Endothelial cell of umbilical vein (primary cell): ENCODE data around the gene FHIT. TPM values are rescaled to one million over a fixed set of nuclear protein-coding genes. Genes with fewer than 3 reads are reported as not detected.

ENCODE experiments used
- BruUV-seq: library from RNA; stranded (reverse); fragments of 400-500 nt; replicated peaks from 2 replicates; lab custom pipeline; 2021; lab: Mats Ljungman, UMichigan
- CTCF ChIA-PET: fragments of 300-600, 350-600 bp; sonication (Branson Sonifier 250); formaldehyde crosslinking; loops from one replicate; lab custom pipeline; 2021; ENCODE audit warnings: antibody characterized with exemption, inconsistent platforms; lab: Charles Lee
- POLR2A ChIA-PET: fragments of 300-600, 350-600 bp; sonication (Branson Sonifier 250); formaldehyde crosslinking; loops from one replicate; lab custom pipeline; 2021; ENCODE audit warnings: antibody characterized with exemption, inconsistent platforms; lab: Charles Lee
- DNase-seq: peaks from one replicate; pipeline ENCODE4 v3.0.0-alpha.2; 2011; ENCODE audit warnings: low read depth, low spot score
- FAIRE-seq: peaks from 2 replicates; lab custom pipeline; 2011; peaks lifted over from hg19 to GRCh38; lab: Jason Lieb, UNC
- H2AFZ ChIP-seq: 2 replicates; pipeline ENCODE4 v1.6.0; 2012; ENCODE audit warnings: low read depth, low read length, control low read depth, inconsistent platforms
- H3K27ac ChIP-seq: 2 replicates; pipeline ENCODE4 v1.5.1; 2011; ENCODE audit warnings: low read depth, mild to moderate bottlenecking, control low read depth, low read length, moderate library complexity; ENCODE audit not compliant: insufficient read depth
- H3K27me3 ChIP-seq, 2 experiments: 2 replicates each; pipeline versions ENCODE4 v1.6.0 to v1.6.1; 2011; ENCODE audit warnings: low read length in 2 of 2, mixed read lengths in 1 of 2; ENCODE audit not compliant: control insufficient read depth in 2 of 2, insufficient read depth in 2 of 2
- H3K36me3 ChIP-seq, 2 experiments: 2 replicates in 1 of 2; 3 replicates in 1 of 2; pipeline ENCODE4 v1.5.1; 2011; ENCODE audit warnings: low read length in 2 of 2, mild to moderate bottlenecking in 1 of 2, moderate library complexity in 1 of 2; ENCODE audit not compliant: control insufficient read depth in 2 of 2, insufficient read depth in 2 of 2; ENCODE audit errors: extremely low read depth in 1 of 2
- H3K4me1 ChIP-seq: 3 replicates; pipeline ENCODE4 v1.5.1; 2011; ENCODE audit warnings: mild to moderate bottlenecking, low read length; ENCODE audit not compliant: control insufficient read depth, insufficient read depth; ENCODE audit errors: extremely low read depth
- H3K4me2 ChIP-seq: 2 replicates; pipeline ENCODE4 v1.6.1; 2011; ENCODE audit warnings: low read length, control low read depth, mixed read lengths; ENCODE audit not compliant: insufficient read depth
- H3K4me3 ChIP-seq, 3 experiments: fragments of 200-600 bp in 1 of 3; sonication (generic), shearing (Covaris generic) in 1 of 3; replicated peaks in 1 of 3; 2 replicates each; pipeline ENCODE4 v1.5.1; 2011 to 2016; ENCODE audit warnings: control low read depth in 3 of 3, low read length in 3 of 3, mild to moderate bottlenecking in 2 of 3, inconsistent platforms in 1 of 3, low read depth in 1 of 3, moderate library complexity in 1 of 3; ENCODE audit not compliant: insufficient read depth in 1 of 3
- H3K79me2 ChIP-seq: 2 replicates; pipeline ENCODE4 v1.6.0; 2012; ENCODE audit warnings: low read length, inconsistent platforms; ENCODE audit not compliant: control insufficient read depth, insufficient read depth
- H3K9ac ChIP-seq: replicated peaks from 2 replicates; pipeline ENCODE3; 2011; ENCODE audit warnings: low read length, control low read depth; ENCODE audit not compliant: insufficient read depth; ENCODE audit errors: extremely low read depth
- H3K9me1 ChIP-seq: replicated peaks from 3 replicates; pipeline ENCODE4 v1.6.0; 2011; ENCODE audit warnings: mild to moderate bottlenecking, low read length; ENCODE audit not compliant: control insufficient read depth, insufficient read depth; ENCODE audit errors: extremely low read depth
- H3K9me3 ChIP-seq: replicated peaks from 2 replicates; pipeline ENCODE4 v1.5.1; 2012; ENCODE audit warnings: low read length, inconsistent platforms; ENCODE audit not compliant: control insufficient read depth, insufficient read depth
- H4K20me1 ChIP-seq: replicated peaks from 2 replicates; pipeline ENCODE3; 2011; ENCODE audit warnings: mild to moderate bottlenecking, low read length; ENCODE audit not compliant: control insufficient read depth, insufficient read depth; ENCODE audit errors: extremely low read depth
- EZH2 ChIP-seq: IDR thresholded peaks from 2 replicates; pipeline ENCODE4 v1.6.1; 2012; ENCODE audit warnings: borderline replicate concordance, low read depth, mild to moderate bottlenecking, moderate library complexity, low read length, inconsistent platforms; ENCODE audit not compliant: severe bottlenecking
- FOS ChIP-seq: IDR thresholded peaks from 2 replicates; pipeline ENCODE4 v1.6.1; 2011; ENCODE audit warnings: mild to moderate bottlenecking, low read length, moderate library complexity, borderline replicate concordance; ENCODE audit not compliant: insufficient read depth
- GATA2 ChIP-seq: IDR thresholded peaks from 2 replicates; pipeline ENCODE4 v1.7.0; 2011; ENCODE audit warnings: low read depth, mild to moderate bottlenecking, moderate library complexity, mixed read lengths, low read length; ENCODE audit not compliant: insufficient read length, insufficient read depth
- JUN ChIP-seq: IDR thresholded peaks from 2 replicates; pipeline ENCODE4 v1.6.1; 2011; ENCODE audit warnings: borderline replicate concordance, low read depth; ENCODE audit not compliant: insufficient read length, insufficient read depth
- MYC ChIP-seq: IDR thresholded peaks from one replicate; pipeline ENCODE4 v1.6.1; 2011; ENCODE audit warnings: mild to moderate bottlenecking, low read depth, low read length
- POLR2A ChIP-seq: IDR thresholded peaks from 2 replicates; pipeline ENCODE4 v1.6.1; 2012; ENCODE audit warnings: low read depth, mild to moderate bottlenecking, control low read depth, low read length
- POLR2AphosphoS5 ChIP-seq: IDR thresholded peaks from 2 replicates; pipeline ENCODE4 v1.6.1; 2012; ENCODE audit warnings: low read depth, mild to moderate bottlenecking, control low read depth, low read length, moderate library complexity; ENCODE audit not compliant: insufficient read depth
- dilution Hi-C: fragments of 300-500 bp; cut with MboI; formaldehyde crosslinking; loops from one replicate; pipeline ENCODE4 v1.15.0; 2019; ENCODE audit warnings: low sequenced_read_pairs; ENCODE audit not compliant: extremely low pct_ligation_motif_present
- intact Hi-C: fragments of 100-400 bp; cut with micrococcal nuclease; formaldehyde crosslinking; loops from one replicate; pipeline ENCODE4 v1.10.0; 2022
- polyA plus RNA-seq, 4 experiments: library from polyadenylated mRNA; depleted of rRNA in 3 of 4; stranded (reverse) in 3 of 4; unstranded in 1 of 4; fragments of >200 nt; gene quantifications; 2 replicates each; pipeline versions ENCODE4 v1.2.1 to v1.2.3, GENCODE V29; 2011 to 2012; ENCODE audit warnings: missing spikeins in 1 of 4
- total RNA-seq: library from RNA; stranded (reverse); gene quantifications from 2 replicates; pipeline ENCODE4 v1.2.3, GENCODE V29; 2021
- TF ChIP-seq, protein P1 (sequence below): IDR thresholded peaks from 2 replicates; pipeline ENCODE4 v1.6.1; 2011; ENCODE audit not compliant: insufficient read depth, insufficient read length
- TF ChIP-seq, protein P2 (sequence below), 2 donors: IDR thresholded peaks; 1 replicate in 1 of 2; 2 replicates in 1 of 2; pipeline ENCODE4 v1.5.1; 2011; ENCODE audit warnings: low read length in 2 of 2, mild to moderate bottlenecking in 2 of 2, moderate library complexity in 2 of 2, control low read depth in 1 of 2, inconsistent platforms in 1 of 2, low read depth in 1 of 2; ENCODE audit not compliant: insufficient read depth in 1 of 2; ENCODE audit errors: extremely low read depth in 1 of 2

FHIT gene
- total and polyA plus RNA-seq, 2 donors (not counting 3 experiments of a cell fraction or from before 2014, with no cell fraction given), result 0.47 to 2.2 TPM

DNA sequence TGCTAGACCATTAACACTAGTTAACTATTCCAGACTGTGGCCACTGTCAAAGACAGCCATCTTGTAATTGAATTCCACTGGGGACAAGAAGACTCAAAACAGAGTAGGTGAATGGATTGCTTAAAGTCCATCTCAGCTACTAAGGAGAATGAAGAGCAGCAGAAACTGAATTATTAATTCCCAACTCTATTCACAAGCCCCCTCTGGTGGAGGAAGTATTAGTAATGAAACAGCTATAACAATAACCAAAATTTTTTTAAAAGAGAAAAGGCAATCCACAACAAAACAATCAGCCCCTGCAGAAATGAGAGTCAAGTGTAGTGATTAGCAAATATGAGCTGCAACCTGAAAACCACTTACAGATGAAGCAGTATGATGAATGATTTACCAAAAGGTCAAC is 302.8 kb downstream of the FHIT start:
- H3K4me3 ChIP-seq, result no peak overlapping the region
- BruUV-seq, result no TSS peak
- no peaks in the 10 kb centered on the region for H3K27me3 ChIP-seq
- TF ChIP-seq, protein P1, sequence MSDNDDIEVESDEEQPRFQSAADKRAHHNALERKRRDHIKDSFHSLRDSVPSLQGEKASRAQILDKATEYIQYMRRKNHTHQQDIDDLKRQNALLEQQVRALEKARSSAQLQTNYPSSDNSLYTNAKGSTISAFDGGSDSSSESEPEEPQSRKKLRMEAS, result no peak
- TF ChIP-seq JUN, result no peak
- no peak for TF ChIP-seq POLR2AphosphoS5
- TF ChIP-seq MYC, result no peak
- no peak for TF ChIP-seq FOS
- no peak for TF ChIP-seq EZH2
- no peak for TF ChIP-seq GATA2
- TF ChIP-seq, protein P2, sequence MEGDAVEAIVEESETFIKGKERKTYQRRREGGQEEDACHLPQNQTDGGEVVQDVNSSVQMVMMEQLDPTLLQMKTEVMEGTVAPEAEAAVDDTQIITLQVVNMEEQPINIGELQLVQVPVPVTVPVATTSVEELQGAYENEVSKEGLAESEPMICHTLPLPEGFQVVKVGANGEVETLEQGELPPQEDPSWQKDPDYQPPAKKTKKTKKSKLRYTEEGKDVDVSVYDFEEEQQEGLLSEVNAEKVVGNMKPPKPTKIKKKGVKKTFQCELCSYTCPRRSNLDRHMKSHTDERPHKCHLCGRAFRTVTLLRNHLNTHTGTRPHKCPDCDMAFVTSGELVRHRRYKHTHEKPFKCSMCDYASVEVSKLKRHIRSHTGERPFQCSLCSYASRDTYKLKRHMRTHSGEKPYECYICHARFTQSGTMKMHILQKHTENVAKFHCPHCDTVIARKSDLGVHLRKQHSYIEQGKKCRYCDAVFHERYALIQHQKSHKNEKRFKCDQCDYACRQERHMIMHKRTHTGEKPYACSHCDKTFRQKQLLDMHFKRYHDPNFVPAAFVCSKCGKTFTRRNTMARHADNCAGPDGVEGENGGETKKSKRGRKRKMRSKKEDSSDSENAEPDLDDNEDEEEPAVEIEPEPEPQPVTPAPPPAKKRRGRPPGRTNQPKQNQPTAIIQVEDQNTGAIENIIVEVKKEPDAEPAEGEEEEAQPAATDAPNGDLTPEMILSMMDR (IDR thresholded peaks at IDR 0.05; ENCODE audit: extremely low read depth in 1 of 2, insufficient read depth in 1 of 2, low read depth in 1 of 2, low read length in 2 of 2), result no peak
- no peak for TF ChIP-seq POLR2A
- CTCF ChIA-PET, result no interaction called here
- H4K20me1 ChIP-seq, result no peaks in the 10 kb centered on the region
- DNase-seq (no peak), FAIRE-seq (no peak)
- H3K36me3 ChIP-seq, result no peaks in the 10 kb centered on the region
- dilution Hi-C loops, result no loop called here
- POLR2A ChIA-PET, result no interaction called here
- no peak overlapping the region for H3K9ac ChIP-seq
- no peak overlapping the region for H2AFZ ChIP-seq
- H3K4me2 ChIP-seq, result no peak overlapping the region
- intact Hi-C loops, result no loop called here
- no peaks in the 10 kb centered on the region for H3K9me1 ChIP-seq
- H3K9me3 ChIP-seq, result no peaks in the 10 kb centered on the region
- no peaks in the 10 kb centered on the region for H3K79me2 ChIP-seq
- no peak overlapping the region for H3K27ac ChIP-seq
- H3K4me1 ChIP-seq, result peaks cover 3% of the 10 kb centered on the region
